ENCODE data around the gene PIK3R5. TPM values are rescaled to one million over a fixed set of nuclear protein-coding genes. Genes with fewer than 3 reads are reported as not detected.

Gene PIK3R5
- polyA plus RNA-seq, 2 of the 4 experiments (the other 2 are of a cell fraction): 0.01 TPM; not detected in 1

- TF ChIP-seq E2F6 (IDR thresholded peaks at IDR 0.05; ENCODE audit: borderline replicate concordance, low read depth) (no peak), FOSB (CRISPR knock-in tag; IDR thresholded peaks at IDR 0.05) (no peak)
Observed at GRCh38 chr17:8947201-8947600, 18.3 kb downstream of the PIK3R5 start (continued).

GRCh38 chr17:8946476-8946875 lies 19.0 kb downstream of the PIK3R5 start:
- Histone ChIP-seq H3K9me3 (peaks cover 12% of the 10 kb centered on the region; the same call in 2 of the 3 replicates), H3K4me2 (no peak overlapping the region), H3K4me3 (no peak overlapping the region), H3K4me1 (no peaks in the 10 kb centered on the region), H3K27ac (no peak overlapping the region)
- ChIA-PET POLR2A (no interaction called here), CTCF (interaction anchor here (0.7 to 2.2 kb wide), 5 partner anchors 46 to 631 kb away, joined by 3 to 8 read pairs (median 3); no protein-coding TSS in a partner anchor)
- no peak for DNase-seq (ENCODE audit: low read depth in 1 of 2, low spot score in 1 of 2)
- WGBS (ENCODE audit: missing lambda C conversion rate): 54% methylated on average over 6 of the region's 6 CpGs
- FAIRE-seq: no peak
- TF ChIP-seq EHMT2 (IDR thresholded peaks at IDR 0.05; ENCODE audit: low read depth) (no peak), E2F6 (IDR thresholded peaks at IDR 0.05; ENCODE audit: borderline replicate concordance, low read depth) (no peak), CBX8 (IDR thresholded peaks at IDR 0.05) (no peak), HMGXB4 (CRISPR knock-in tag; IDR thresholded peaks at IDR 0.05; ENCODE audit: borderline replicate concordance) (no peak), CHD2 (IDR thresholded peaks at IDR 0.05; ENCODE audit: low read length, partially characterized antibody) (no peak), EHF (CRISPR knock-in tag; IDR thresholded peaks at IDR 0.05) (no peak), FOXS1 (CRISPR knock-in tag; IDR thresholded peaks at IDR 0.05) (no peak), CTCF (IDR thresholded peaks at IDR 0.05) (no peak), BHLHE40 (IDR thresholded peaks at IDR 0.05; ENCODE audit: low read depth, low read length) (no peak), HDAC2 (IDR thresholded peaks at IDR 0.05) (no peak), SREBF2 (IDR thresholded peaks at IDR 0.05) (no peak), ZFP36 (IDR thresholded peaks at IDR 0.05; ENCODE audit: borderline replicate concordance, partially characterized antibody) (no peak), RFX5 (IDR thresholded peaks at IDR 0.05) (no peak), NPAS2 (CRISPR knock-in tag; IDR thresholded peaks at IDR 0.05; ENCODE audit: borderline replicate concordance) (no peak), ATOH8 (CRISPR knock-in tag; IDR thresholded peaks at IDR 0.05; ENCODE audit: low read depth) (no peak), HES2 (IDR thresholded peaks at IDR 0.05) (no peak)
- ATAC-seq: no peak

- peaks cover 12% of the 10 kb centered on the region; the same call in 2 of the 3 replicates for H3K9me3 ChIP-seq
- no peak overlapping the region for H3K4me2 ChIP-seq
- CTCF ChIA-PET: interaction anchor here (1.3 to 2.2 kb wide), 3 partner anchors 51 to 58 kb away, joined by 3 to 8 read pairs (median 6); no protein-coding TSS in a partner anchor
- FAIRE-seq (no peak), DNase-seq (ENCODE audit: low read depth in 1 of 2, low spot score in 1 of 2) (no peak), ATAC-seq (no peak)
- no peak overlapping the region for H3K27ac ChIP-seq
- no peak overlapping the region for H3K4me3 ChIP-seq
- H3K4me1 ChIP-seq: no peaks in the 10 kb centered on the region
- 3% methylated on average over 8 of the region's 8 CpGs for WGBS (ENCODE audit: missing lambda C conversion rate)
- TF ChIP-seq USF2 (IDR thresholded peaks at IDR 0.05) (peak; percentile 30; the same call in 1 of the 2 replicates), BHLHE40 (IDR thresholded peaks at IDR 0.05; ENCODE audit: low read depth, low read length) (no peak), FOSB (CRISPR knock-in tag; IDR thresholded peaks at IDR 0.05) (no peak), MAX (IDR thresholded peaks at IDR 0.05) (no peak)
- POLR2A ChIA-PET: no interaction called here
Observed at GRCh38 chr17:8946071-8946470, 19.4 kb downstream of the PIK3R5 start.

All from A549 (cell line).